Activated naive CD8-positive, alpha-beta T cell treated with anti-CD3 and anti-CD28 coated beads, Interleukin-2, amount 50 U/mL, for 24 hours (primary cell): ENCODE results near the gene PHOSPHO2.

ENCODE experiments used
- ATAC-seq: fragments of 150-1000 bp; cut with Tn5 transposase; one replicate; pipeline ENCODE4 v1.10.0; 2021
- DNase-seq: peaks from one replicate; pipeline ENCODE4 v3.0.0; 2021
- H3K27ac Mint-ChIP-seq: one replicate; pipeline ENCODE4 v1.8.0; 2021; ENCODE audit warnings: mild to moderate bottlenecking, mixed read lengths
- H3K27me3 Mint-ChIP-seq: one replicate; pipeline ENCODE4 v1.8.0; 2021; ENCODE audit warnings: mixed read lengths
- H3K36me3 Mint-ChIP-seq: one replicate; pipeline ENCODE4 v1.8.0; 2021; ENCODE audit warnings: low read depth, mixed read lengths
- H3K4me1 Mint-ChIP-seq: one replicate; pipeline ENCODE4 v1.8.0; 2021; ENCODE audit warnings: mixed read lengths
- H3K4me3 Mint-ChIP-seq: one replicate; pipeline ENCODE4 v1.8.0; 2021; ENCODE audit warnings: mild to moderate bottlenecking, moderate library complexity, mixed read lengths
- H3K9me3 Mint-ChIP-seq: one replicate; pipeline ENCODE4 v1.8.0; 2021; ENCODE audit warnings: mixed read lengths

The PHOSPHO2 gene

DNA sequence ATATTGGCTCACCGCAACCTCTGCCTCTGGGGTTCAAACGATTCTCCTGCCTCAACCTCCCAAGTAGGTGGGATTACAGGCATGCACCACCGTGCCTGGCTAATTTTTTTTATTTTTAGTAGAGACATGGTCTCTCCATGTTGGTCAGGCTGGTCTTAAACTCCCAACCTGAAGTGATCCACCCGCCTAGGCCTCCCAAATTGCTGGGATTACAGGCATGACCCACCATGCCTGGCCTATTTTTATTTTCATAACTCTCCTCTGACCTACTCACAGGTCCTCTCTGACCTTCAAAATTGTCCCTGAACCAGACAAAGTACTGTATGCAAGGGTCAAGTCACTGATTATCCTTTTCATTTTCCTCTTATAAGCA lies 23.4 kb downstream of the PHOSPHO2 start:
- H3K27ac Mint-ChIP-seq = no peak overlapping the region
- no peaks in the 10 kb centered on the region for H3K9me3 Mint-ChIP-seq
- H3K36me3 Mint-ChIP-seq = no peaks in the 10 kb centered on the region
- no peaks in the 10 kb centered on the region for H3K27me3 Mint-ChIP-seq
- H3K4me1 Mint-ChIP-seq = no peaks in the 10 kb centered on the region
- no peak overlapping the region for H3K4me3 Mint-ChIP-seq
- ATAC-seq (no peak), DNase-seq (no peak)

DNA sequence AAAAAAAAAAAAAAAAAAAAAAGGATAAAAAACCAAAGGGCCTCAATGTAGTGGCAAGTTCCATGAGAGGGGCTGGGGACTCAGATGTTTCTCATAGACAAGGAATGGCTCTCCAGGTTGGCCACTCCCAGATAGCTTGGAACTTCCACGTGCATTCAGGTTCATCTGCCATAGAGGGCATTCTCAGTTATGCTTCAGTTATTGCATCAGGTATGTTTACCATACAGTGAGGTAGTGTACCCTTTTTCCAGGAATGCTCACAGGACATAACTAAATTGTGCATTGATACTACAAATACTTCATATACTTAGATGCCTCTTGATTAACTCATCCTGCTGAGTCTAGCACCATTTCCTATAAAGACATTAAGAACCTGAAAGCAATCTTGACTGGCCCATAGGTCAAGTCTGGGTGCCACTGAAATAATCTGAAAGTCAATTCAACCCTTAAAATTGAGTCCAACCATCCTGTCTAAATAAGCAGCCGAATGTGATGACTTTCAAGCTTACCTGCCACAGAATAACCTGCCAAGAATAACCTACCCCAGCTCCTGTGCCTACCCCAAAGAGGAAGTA lies 24.7 kb downstream of the PHOSPHO2 start:
- Mint-ChIP-seq H3K4me3 (no peak overlapping the region), H3K27ac (no peak overlapping the region), H3K36me3 (no peaks in the 10 kb centered on the region), H3K9me3 (no peaks in the 10 kb centered on the region), H3K4me1 (no peaks in the 10 kb centered on the region), H3K27me3 (no peaks in the 10 kb centered on the region)
- ATAC-seq (no peak), DNase-seq (no peak)

DNA sequence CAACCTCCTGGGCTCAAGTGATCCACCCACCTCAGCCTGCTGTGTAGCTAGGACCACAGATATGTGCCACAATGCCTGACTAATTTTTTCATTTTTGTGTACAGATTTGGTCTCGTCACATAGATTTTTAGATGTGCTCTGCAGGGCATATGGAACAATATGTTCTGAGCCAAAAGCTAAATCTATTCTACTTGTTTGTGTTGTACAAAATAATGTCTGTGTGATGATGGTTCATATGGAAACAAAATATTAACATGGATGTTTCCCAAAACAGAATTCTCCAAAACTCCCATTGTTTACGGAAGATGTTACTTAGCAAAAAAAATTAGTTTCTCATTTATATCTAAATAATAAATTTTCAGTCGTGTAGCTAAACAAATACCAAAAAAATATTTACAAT lies 26.7 kb downstream of the PHOSPHO2 start:
- no peak for DNase-seq
- no peak overlapping the region for H3K4me3 Mint-ChIP-seq
- H3K4me1 Mint-ChIP-seq = no peaks in the 10 kb centered on the region
- H3K27ac Mint-ChIP-seq = no peak overlapping the region
- H3K27me3 Mint-ChIP-seq = no peaks in the 10 kb centered on the region
- H3K9me3 Mint-ChIP-seq = no peaks in the 10 kb centered on the region
- ATAC-seq = no peak
- no peaks in the 10 kb centered on the region for H3K36me3 Mint-ChIP-seq

DNA sequence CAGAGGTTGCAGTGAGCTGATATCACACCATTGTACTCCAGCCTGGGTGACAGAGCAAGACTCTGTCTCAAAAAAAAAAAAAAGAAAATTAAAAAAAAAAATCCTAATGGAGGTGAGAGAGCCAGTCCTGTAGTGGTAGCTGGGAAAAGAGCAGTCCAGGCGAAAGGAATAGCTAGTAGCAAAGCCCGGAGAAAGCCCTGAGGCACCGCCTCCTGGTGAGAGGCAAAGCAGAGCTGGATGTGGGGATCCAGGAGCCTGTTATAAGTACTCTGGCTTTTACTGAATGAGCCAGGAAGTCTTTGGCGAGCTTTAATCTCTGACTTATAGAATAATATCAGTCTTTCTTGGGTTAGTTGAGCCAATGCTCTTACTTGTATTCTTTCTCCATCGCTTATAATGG lies 32.8 kb downstream of the PHOSPHO2 start:
- no peaks in the 10 kb centered on the region for H3K27me3 Mint-ChIP-seq
- H3K27ac Mint-ChIP-seq = no peak overlapping the region
- H3K4me3 Mint-ChIP-seq = no peak overlapping the region
- no peaks in the 10 kb centered on the region for H3K9me3 Mint-ChIP-seq
- no peaks in the 10 kb centered on the region for H3K4me1 Mint-ChIP-seq
- no peak for ATAC-seq
- DNase-seq = no peak
- no peaks in the 10 kb centered on the region for H3K36me3 Mint-ChIP-seq

DNA sequence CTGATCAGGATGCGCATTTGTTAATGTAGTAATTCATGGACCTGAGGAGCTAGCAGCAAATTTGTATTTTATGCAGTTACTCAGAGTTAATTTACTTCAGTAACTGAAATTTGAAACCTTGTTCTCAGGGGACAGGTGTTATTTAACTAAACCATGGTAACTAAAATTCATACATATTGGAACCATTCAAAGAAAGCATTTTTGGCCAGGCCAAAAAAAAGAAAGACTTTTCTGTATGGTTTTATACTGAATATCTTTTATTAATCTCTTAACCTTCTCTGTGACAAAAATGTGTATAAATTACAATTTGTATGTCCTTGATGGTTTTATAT lies 35.0 kb downstream of the PHOSPHO2 start:
- Mint-ChIP-seq H3K9me3 (no peaks in the 10 kb centered on the region), H3K4me1 (peaks cover 6% of the 10 kb centered on the region), H3K27me3 (peaks cover 13% of the 10 kb centered on the region), H3K4me3 (no peak overlapping the region), H3K27ac (no peak overlapping the region), H3K36me3 (no peaks in the 10 kb centered on the region)
- no peak for ATAC-seq
- no peak for DNase-seq

DNA sequence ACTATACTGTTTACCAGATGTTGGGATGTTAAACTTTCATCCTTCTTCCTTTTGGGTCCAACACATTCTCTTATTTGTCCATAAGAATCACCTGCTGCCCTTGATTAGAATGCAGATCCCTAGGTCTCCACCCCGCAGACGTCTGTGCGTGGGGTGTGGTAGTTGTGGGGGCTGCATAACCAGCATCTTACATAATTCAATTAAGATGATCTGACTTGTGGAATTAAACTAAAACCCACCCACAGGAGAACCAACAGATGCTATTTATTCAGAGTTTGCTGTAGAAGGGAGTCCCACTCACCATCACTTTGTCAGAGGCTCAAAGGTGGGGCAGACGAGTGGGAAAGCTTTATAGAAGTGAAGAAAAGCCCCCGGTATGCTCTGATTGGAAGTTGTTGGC lies 37.8 kb downstream of the PHOSPHO2 start:
- DNase-seq (no peak), ATAC-seq (no peak)
- H3K4me1 Mint-ChIP-seq = peaks cover 11% of the 10 kb centered on the region
- H3K36me3 Mint-ChIP-seq = peaks cover 5% of the 10 kb centered on the region
- H3K4me3 Mint-ChIP-seq = no peak overlapping the region
- no peak overlapping the region for H3K27ac Mint-ChIP-seq
- peaks cover 23% of the 10 kb centered on the region for H3K27me3 Mint-ChIP-seq
- no peaks in the 10 kb centered on the region for H3K9me3 Mint-ChIP-seq

DNA sequence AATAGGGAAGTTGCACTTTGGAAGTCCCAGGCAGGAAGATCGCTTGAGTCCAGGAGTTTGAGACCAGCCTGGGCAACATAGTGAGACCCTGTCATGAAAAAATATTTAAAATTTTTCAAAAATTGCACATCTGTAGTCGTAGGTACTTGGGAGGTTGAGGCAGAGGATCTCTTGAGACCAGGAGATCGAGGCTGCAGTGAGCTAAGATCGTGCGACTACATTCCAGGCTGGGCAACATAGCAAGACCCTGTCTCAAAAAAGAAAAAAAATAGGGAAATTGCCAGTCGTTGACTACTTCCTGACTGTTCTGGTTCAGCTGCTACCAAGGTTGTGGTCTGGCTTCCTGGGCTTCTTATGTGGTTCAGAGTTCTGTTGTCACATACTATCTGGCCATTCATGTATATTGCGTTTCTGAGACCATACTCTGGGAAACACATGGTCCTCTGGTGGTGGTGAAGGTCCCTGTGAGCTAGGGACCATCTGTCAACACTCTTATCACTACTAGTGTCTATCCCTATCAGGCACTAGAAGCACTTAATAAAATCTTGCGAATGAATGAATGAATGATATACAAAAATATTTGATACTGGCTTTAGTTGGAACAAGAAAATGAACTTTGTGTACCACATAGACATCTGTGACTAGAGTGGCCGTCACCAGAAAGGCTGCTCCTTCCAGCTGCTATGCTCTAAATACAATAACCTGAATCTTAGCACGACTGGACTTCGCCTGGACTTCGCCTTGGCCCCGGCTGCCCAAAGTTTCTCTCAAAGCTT lies 38.5 kb downstream of the PHOSPHO2 start:
- H3K4me3 Mint-ChIP-seq = peak overlapping the region; percentile 82
- peaks cover 11% of the 10 kb centered on the region for H3K4me1 Mint-ChIP-seq
- ATAC-seq (no peak), DNase-seq (no peak)
- peaks cover 23% of the 10 kb centered on the region for H3K27me3 Mint-ChIP-seq
- H3K36me3 Mint-ChIP-seq = peaks cover 5% of the 10 kb centered on the region
- no peaks in the 10 kb centered on the region for H3K9me3 Mint-ChIP-seq
- H3K27ac Mint-ChIP-seq = no peak overlapping the region

DNA sequence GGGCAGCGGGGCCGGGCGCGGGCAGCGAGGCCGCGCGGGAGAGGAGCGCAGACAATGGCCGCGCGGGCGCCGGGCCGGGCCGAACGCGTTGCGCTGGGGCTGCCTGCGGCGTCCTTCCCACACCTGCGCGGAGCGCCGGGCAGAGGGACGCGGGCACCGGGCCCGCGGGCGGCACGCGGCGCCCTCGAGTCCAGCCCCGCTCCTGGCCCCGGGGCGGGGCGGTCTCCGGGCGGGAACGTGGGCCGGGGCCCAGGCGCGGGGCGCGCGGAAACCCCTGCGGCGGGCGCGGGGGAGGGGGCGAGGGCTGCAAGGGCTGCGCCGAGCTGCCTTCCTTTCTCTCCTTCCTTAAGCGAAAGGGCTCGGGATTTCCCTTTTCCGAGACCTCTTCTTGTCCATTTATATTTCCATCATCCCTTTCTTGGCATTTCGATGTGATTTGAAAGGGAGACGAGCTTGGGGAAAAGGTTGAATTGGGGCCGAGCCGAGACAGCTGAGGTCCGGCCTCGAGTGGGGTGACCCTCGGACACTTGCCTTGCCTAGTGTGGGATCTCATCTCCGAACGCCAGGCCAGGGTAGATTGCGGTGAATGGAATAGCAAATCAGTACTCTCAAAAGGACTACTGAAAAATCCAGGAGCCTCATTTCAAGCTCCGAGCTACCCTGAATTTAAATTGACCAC lies 40.0 kb downstream of the PHOSPHO2 start:
- Mint-ChIP-seq H3K9me3 (no peaks in the 10 kb centered on the region), H3K27ac (peak overlapping the region; percentile 56), H3K4me3 (peak overlapping the region; percentile 78), H3K27me3 (peaks cover 27% of the 10 kb centered on the region), H3K4me1 (peaks cover 11% of the 10 kb centered on the region), H3K36me3 (peaks cover 9% of the 10 kb centered on the region)
- DNase-seq = peak; percentile 48
- peak; percentile 53 for ATAC-seq

DNA sequence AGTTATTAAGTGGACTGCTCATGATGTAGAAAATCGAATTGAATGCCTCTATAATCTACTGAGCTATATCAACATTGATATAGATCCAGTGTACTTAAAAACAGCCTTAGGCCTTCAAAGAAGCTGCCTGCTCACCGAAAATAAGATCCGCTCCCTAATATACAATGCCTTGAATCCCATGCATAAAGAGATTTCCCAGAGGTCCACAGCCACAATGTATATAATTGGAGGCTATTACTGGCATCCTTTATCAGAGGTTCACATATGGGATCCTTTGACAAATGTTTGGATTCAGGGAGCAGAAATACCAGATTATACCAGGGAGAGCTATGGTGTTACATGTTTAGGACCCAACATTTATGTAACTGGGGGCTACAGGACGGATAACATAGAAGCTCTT lies 41.4 kb downstream of the PHOSPHO2 start:
- no peaks in the 10 kb centered on the region for H3K9me3 Mint-ChIP-seq
- peaks cover 12% of the 10 kb centered on the region for H3K36me3 Mint-ChIP-seq
- no peak for DNase-seq
- ATAC-seq = no peak
- no peak overlapping the region for H3K27ac Mint-ChIP-seq
- peaks cover 27% of the 10 kb centered on the region for H3K27me3 Mint-ChIP-seq
- H3K4me3 Mint-ChIP-seq = peak overlapping the region; percentile 78
- H3K4me1 Mint-ChIP-seq = peaks cover 11% of the 10 kb centered on the region

DNA sequence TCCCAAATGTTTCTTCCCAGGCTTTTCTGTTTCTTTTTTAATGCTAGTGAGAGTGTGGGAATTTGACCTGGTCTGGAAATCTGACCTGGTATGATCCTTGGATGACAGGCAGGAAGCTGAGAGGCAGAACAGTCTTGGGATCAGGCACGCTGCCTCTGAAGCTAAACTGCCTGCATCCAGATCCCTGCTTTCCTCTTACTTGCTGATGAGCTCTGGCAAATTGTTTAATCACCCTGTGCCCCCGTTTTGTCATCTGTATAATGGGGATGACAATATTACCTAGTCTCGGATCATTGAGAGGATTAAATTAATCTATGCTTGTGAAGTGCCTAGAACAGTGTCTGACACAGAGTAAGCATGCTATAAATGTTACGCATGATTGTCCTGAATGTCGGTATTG lies 42.6 kb downstream of the PHOSPHO2 start:
- no peak overlapping the region for H3K4me3 Mint-ChIP-seq
- H3K4me1 Mint-ChIP-seq = peaks cover 11% of the 10 kb centered on the region
- no peaks in the 10 kb centered on the region for H3K9me3 Mint-ChIP-seq
- H3K36me3 Mint-ChIP-seq = peaks cover 12% of the 10 kb centered on the region
- no peak overlapping the region for H3K27ac Mint-ChIP-seq
- ATAC-seq (no peak), DNase-seq (no peak)
- H3K27me3 Mint-ChIP-seq = peaks cover 27% of the 10 kb centered on the region

DNA sequence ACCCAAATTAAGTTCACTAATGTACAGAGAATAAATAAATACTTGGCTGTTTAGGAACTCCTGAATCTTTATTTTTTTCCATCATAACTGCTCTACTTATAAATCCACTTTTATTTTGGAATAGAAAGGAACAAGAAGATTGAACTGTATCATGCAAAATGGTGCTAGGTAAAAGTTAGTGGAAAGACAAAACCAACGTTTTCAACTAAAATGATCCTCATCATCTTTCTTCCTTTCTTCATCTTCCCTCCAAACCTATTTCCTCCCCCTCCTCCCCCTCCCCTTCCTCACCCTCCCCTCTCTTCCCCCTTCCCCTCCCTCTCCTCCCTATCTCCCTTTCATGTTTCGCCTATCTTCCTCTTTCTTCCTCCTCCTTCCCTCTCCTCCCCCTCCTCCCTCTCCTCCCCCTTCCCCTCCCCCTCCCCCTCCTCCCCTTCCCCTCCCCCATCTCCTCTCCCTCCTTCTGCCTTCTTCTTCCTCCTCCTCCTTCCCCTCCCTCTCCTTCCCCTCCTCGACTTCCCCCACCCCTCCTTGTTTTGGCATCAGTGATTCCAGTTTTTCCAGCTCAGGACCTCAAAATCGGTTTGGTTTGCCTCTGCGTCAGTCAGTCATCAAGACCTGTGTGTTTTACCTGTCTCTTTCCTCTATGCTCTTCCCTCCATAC lies 44.4 kb downstream of the PHOSPHO2 start:
- peaks cover 12% of the 10 kb centered on the region for H3K36me3 Mint-ChIP-seq
- H3K4me1 Mint-ChIP-seq = peaks cover 4% of the 10 kb centered on the region
- H3K4me3 Mint-ChIP-seq = no peak overlapping the region
- peaks cover 15% of the 10 kb centered on the region for H3K27me3 Mint-ChIP-seq
- no peak overlapping the region for H3K27ac Mint-ChIP-seq
- ATAC-seq (no peak), DNase-seq (no peak)
- H3K9me3 Mint-ChIP-seq = no peaks in the 10 kb centered on the region

DNA sequence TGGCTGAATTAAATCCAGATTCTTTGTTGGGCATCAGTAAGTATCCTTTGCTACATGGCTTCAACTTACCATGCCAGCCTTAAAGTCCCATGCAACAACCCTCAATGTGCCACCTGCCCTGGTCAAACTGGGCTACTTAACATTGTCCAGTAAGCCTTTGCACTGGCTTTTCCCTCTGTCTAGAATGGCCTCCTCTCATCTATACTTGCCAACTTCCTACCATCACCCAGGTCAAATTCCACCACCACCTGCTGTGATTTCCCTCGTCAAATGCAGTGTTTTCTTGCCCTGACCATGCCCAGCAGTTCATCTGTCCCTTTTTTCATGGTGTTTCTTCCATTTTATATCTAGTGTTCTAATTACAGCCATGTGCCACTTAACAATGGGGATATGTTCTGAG lies 45.1 kb downstream of the PHOSPHO2 start:
- no peak overlapping the region for H3K27ac Mint-ChIP-seq
- peaks cover 15% of the 10 kb centered on the region for H3K27me3 Mint-ChIP-seq
- H3K36me3 Mint-ChIP-seq = peaks cover 17% of the 10 kb centered on the region
- DNase-seq (no peak), ATAC-seq (no peak)
- H3K9me3 Mint-ChIP-seq = no peaks in the 10 kb centered on the region
- H3K4me1 Mint-ChIP-seq = peaks cover 4% of the 10 kb centered on the region
- H3K4me3 Mint-ChIP-seq = no peak overlapping the region

DNA sequence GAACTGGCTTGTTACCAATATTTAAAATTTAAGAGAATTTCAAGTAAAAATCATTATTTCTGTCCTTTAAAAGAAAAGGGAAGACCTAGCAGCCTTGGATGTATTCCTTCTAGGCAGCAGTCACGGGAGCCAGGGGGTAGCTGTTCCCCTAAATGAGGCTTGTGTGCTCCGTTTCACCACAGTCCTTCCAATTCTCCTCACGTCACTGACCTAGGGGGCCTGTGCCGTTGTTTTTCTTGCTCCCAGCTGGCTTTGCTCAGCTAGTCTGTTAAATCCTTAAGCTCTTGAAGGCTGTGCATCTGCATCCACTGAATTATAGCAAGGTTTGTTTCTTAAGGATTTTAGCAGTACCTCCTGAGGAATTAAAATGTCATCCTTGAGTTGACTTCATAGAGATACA lies 49.3 kb downstream of the PHOSPHO2 start:
- Mint-ChIP-seq H3K36me3 (peaks cover 17% of the 10 kb centered on the region), H3K9me3 (no peaks in the 10 kb centered on the region), H3K27me3 (peaks cover 4% of the 10 kb centered on the region), H3K27ac (no peak overlapping the region), H3K4me1 (no peaks in the 10 kb centered on the region), H3K4me3 (no peak overlapping the region)
- DNase-seq (no peak), ATAC-seq (no peak)

DNA sequence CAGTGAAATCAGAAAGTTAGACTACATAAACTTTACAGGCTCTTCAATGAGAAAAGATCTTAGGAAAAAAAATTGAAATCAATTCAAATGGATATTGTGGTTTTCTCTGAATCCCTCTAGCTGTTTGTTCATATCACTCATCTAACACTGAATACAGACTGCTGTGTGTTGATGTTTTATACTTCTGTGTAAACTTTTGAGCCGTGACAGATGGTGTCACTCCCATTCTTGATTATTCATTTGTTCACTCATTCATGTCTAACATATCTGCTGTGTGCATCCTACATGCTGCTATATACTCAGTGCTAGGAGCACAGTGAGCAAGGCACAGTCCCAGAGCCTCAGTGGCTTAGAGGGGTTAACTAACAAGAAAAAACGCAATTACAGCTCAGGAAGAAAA lies 52.0 kb downstream of the PHOSPHO2 start:
- ATAC-seq = no peak
- no peaks in the 10 kb centered on the region for H3K4me1 Mint-ChIP-seq
- DNase-seq = no peak
- no peak overlapping the region for H3K27ac Mint-ChIP-seq
- no peak overlapping the region for H3K4me3 Mint-ChIP-seq
- no peaks in the 10 kb centered on the region for H3K27me3 Mint-ChIP-seq
- no peaks in the 10 kb centered on the region for H3K9me3 Mint-ChIP-seq
- H3K36me3 Mint-ChIP-seq = peaks cover 10% of the 10 kb centered on the region

DNA sequence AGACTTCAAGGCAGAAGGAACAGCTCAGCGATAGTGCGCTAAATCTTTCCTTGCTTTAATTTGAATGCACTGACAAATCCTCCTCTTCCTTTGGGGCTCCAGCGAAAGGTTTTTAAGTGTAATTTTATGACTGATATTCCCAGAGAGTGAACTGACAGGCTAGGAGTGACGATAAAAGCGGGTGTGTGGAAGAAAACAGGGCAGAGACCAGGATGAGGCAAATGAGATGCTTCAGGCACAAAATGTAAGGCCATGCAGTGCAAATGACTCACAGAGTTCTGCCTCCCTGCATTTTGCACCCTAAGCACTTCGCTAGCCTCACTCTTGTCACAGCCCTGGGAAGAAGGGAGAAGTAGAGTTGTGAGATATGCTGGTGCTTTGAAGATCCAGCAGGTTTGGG lies 54.0 kb downstream of the PHOSPHO2 start:
- Mint-ChIP-seq H3K9me3 (no peaks in the 10 kb centered on the region), H3K36me3 (peaks cover 10% of the 10 kb centered on the region), H3K4me3 (no peak overlapping the region), H3K27me3 (no peaks in the 10 kb centered on the region), H3K27ac (no peak overlapping the region), H3K4me1 (no peaks in the 10 kb centered on the region)
- DNase-seq = no peak
- no peak for ATAC-seq
